Measurements from ENCODE around the gene XIAP. TPM values are rescaled to one million over a fixed set of nuclear protein-coding genes. Genes with fewer than 3 reads are reported as not detected.

Gene XIAP
- total and polyA plus RNA-seq, 9 of the 15 experiments (the other 6 are each of a cell fraction or from before 2014, with no cell fraction given): 5.7 to 40.5 (median 19.8) TPM

DNA sequence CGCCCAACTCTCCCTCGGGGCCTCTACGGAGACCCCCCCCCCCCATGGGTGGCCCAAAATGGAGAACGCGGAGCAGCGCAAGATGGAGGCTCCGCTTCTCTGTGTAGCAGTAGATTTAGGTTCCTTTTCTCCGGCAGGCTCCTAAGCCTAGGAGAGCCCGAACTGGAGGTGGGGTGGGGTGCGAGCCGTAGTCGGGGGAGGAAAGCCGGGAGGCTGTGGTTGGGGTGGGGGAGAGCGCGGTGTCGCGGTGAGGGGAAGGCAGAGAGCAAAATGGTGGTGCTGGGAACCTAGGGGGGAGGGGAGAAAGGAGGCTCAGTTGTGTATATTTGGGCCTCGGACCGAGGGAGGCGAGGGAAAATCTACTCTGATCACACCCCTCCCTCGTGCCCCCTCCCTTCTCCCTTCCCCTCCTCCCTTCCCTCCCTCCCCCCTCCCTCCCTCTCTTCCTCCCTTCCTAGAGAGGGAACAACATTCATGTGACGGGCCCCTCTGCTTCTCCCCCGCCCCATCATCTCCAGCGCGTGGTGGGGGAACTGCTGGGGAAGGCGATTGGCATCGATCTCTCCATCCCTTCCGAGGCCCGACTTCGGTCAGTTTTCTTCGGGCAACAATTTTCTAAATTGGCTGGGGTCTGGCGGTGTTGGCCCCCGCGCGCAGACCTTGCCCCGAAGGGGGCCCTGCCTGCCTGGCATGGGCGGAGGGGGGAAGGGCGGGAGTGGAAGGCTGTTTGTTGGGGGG lies 101.6 kb downstream of the XIAP start, which contains the start of gene STAG2 (continued):
- TF ChIP-seq HNRNPUL1 (IDR thresholded peaks at IDR 0.05; ENCODE audit: low read length) (no peak), FOXM1 (IDR thresholded peaks at IDR 0.05; ENCODE audit: low read depth) (no peak), FOXM1 (CRISPR knock-in tag; IDR thresholded peaks at IDR 0.05; ENCODE audit: low read depth) (no peak), ZNF644 (tag; IDR thresholded peaks at IDR 0.05; ENCODE audit: low read depth) (peak; percentile 69), ZFX (CRISPR knock-in tag; IDR thresholded peaks at IDR 0.05) (peak; percentile 50), NELFE (IDR thresholded peaks at IDR 0.05; ENCODE audit: insufficient read depth, insufficient read length) (no peak), MED1 (CRISPR knock-in tag; IDR thresholded peaks at IDR 0.05; ENCODE audit: borderline replicate concordance) (no peak), MTA3 (IDR thresholded peaks at IDR 0.05; ENCODE audit: borderline replicate concordance) (no peak), ZNF75A (CRISPR knock-in tag; IDR thresholded peaks at IDR 0.05) (no peak), GTF2F1 (IDR thresholded peaks at IDR 0.05; ENCODE audit: low read depth, low read length) (no peak)
- TF ChIP-seq, protein P1, sequence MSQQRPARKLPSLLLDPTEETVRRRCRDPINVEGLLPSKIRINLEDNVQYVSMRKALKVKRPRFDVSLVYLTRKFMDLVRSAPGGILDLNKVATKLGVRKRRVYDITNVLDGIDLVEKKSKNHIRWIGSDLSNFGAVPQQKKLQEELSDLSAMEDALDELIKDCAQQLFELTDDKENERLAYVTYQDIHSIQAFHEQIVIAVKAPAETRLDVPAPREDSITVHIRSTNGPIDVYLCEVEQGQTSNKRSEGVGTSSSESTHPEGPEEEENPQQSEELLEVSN (IDR thresholded peaks at IDR 0.05; ENCODE audit: borderline replicate concordance in 1 of 2, extremely low read depth in 1 of 2, insufficient read depth in 1 of 2, insufficient read length in 1 of 2, low read depth in 1 of 2, low read length in 1 of 2, poor library complexity in 1 of 2, severe bottlenecking in 1 of 2): peak; percentile 26 to 65
- TF ChIP-seq, protein P2, sequence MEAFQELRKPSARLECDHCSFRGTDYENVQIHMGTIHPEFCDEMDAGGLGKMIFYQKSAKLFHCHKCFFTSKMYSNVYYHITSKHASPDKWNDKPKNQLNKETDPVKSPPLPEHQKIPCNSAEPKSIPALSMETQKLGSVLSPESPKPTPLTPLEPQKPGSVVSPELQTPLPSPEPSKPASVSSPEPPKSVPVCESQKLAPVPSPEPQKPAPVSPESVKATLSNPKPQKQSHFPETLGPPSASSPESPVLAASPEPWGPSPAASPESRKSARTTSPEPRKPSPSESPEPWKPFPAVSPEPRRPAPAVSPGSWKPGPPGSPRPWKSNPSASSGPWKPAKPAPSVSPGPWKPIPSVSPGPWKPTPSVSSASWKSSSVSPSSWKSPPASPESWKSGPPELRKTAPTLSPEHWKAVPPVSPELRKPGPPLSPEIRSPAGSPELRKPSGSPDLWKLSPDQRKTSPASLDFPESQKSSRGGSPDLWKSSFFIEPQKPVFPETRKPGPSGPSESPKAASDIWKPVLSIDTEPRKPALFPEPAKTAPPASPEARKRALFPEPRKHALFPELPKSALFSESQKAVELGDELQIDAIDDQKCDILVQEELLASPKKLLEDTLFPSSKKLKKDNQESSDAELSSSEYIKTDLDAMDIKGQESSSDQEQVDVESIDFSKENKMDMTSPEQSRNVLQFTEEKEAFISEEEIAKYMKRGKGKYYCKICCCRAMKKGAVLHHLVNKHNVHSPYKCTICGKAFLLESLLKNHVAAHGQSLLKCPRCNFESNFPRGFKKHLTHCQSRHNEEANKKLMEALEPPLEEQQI (IDR thresholded peaks at IDR 0.05): no peak
- TF ChIP-seq, protein P3, sequence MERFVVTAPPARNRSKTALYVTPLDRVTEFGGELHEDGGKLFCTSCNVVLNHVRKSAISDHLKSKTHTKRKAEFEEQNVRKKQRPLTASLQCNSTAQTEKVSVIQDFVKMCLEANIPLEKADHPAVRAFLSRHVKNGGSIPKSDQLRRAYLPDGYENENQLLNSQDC (CRISPR knock-in tag; IDR thresholded peaks at IDR 0.05): no peak
